NT2/D1 (cell line): ENCODE results near the gene TDG.
"Not testable (repeated sequence)": the region's sequence is repeated elsewhere in the genome, so short reads cannot be mapped to it uniquely, and the experiment has no call there.

Experiments
- DNase-seq: peaks from one replicate; pipeline ENCODE4 v3.0.0-alpha.2; 2011; ENCODE audit warnings: low read depth, low spot score
- H3K27me3 ChIP-seq: 2 replicates; pipeline ENCODE4 v1.6.0; 2011; ENCODE audit warnings: mild to moderate bottlenecking; ENCODE audit not compliant: insufficient read length, insufficient read depth
- H3K36me3 ChIP-seq: 2 replicates; pipeline ENCODE4 v1.6.1; 2011; ENCODE audit warnings: mild to moderate bottlenecking, low read length, mixed read lengths; ENCODE audit not compliant: insufficient read depth, insufficient read length
- H3K4me1 ChIP-seq: 2 replicates; pipeline ENCODE4 v1.5.1; 2011; ENCODE audit not compliant: insufficient read depth, insufficient read length
- H3K4me3 ChIP-seq: 2 replicates; pipeline ENCODE4 v1.5.1; 2011; ENCODE audit warnings: low read depth; ENCODE audit not compliant: insufficient read length
- H3K9ac ChIP-seq: 2 replicates; pipeline ENCODE4 v1.6.0; 2011; ENCODE audit warnings: low read depth; ENCODE audit not compliant: insufficient read length
- H3K9me3 ChIP-seq: 2 replicates; pipeline ENCODE4 v1.5.1; 2011; ENCODE audit warnings: mild to moderate bottlenecking, low read length; ENCODE audit not compliant: insufficient read depth
- SUZ12 ChIP-seq: IDR thresholded peaks from 2 replicates; pipeline ENCODE4 v1.6.1; 2011; ENCODE audit not compliant: insufficient read length, insufficient read depth; ENCODE audit errors: extremely low read depth
- YY1 ChIP-seq: IDR thresholded peaks from 2 replicates; pipeline ENCODE4 v1.6.1; 2011; ENCODE audit not compliant: insufficient read length, insufficient read depth
- ZNF274 ChIP-seq: IDR thresholded peaks from 2 replicates; pipeline ENCODE4 v1.6.1; 2011; ENCODE audit warnings: mild to moderate bottlenecking, low read depth, low read length

Gene TDG

GRCh38 chr12:104010121-104010520 is 44.4 kb downstream of the TDG start:
- Histone ChIP-seq H3K4me1 (no peaks in the 10 kb centered on the region), H3K36me3 (no peaks in the 10 kb centered on the region), H3K4me3 (no peak overlapping the region), H3K9ac (no peak overlapping the region), H3K9me3 (peaks cover 11% of the 10 kb centered on the region; the same call in 1 of the 2 replicates), H3K27me3 (no peaks in the 10 kb centered on the region)
- no peak for TF ChIP-seq YY1
- no peak for TF ChIP-seq ZNF274
- TF ChIP-seq SUZ12 = no peak
- DNase-seq = no peak

GRCh38 chr12:104010606-104011169 is 45.0 kb downstream of the TDG start:
- H3K4me3 ChIP-seq = no peak overlapping the region
- H3K36me3 ChIP-seq = no peaks in the 10 kb centered on the region
- TF ChIP-seq YY1 = no peak
- TF ChIP-seq ZNF274 = no peak
- TF ChIP-seq SUZ12 = no peak
- peaks cover 11% of the 10 kb centered on the region; the same call in 1 of the 2 replicates for H3K9me3 ChIP-seq
- no peak for DNase-seq
- no peak overlapping the region for H3K9ac ChIP-seq
- H3K27me3 ChIP-seq = no peaks in the 10 kb centered on the region
- no peaks in the 10 kb centered on the region for H3K4me1 ChIP-seq

- no peaks in the 10 kb centered on the region for H3K36me3 ChIP-seq
- no peak for TF ChIP-seq YY1
- no peak for TF ChIP-seq SUZ12
- TF ChIP-seq ZNF274 = no peak
- H3K9me3 ChIP-seq = peaks cover 11% of the 10 kb centered on the region; the same call in 1 of the 2 replicates
- no peaks in the 10 kb centered on the region for H3K4me1 ChIP-seq
- H3K9ac ChIP-seq = no peak overlapping the region
- no peaks in the 10 kb centered on the region for H3K27me3 ChIP-seq
- no peak overlapping the region for H3K4me3 ChIP-seq
- no peak for DNase-seq
These were observed 45.6 kb downstream of the TDG start for GRCh38 chr12:104011253-104011652.

GRCh38 chr12:104012331-104012730 is 46.7 kb downstream of the TDG start:
- Histone ChIP-seq H3K36me3 (no peaks in the 10 kb centered on the region), H3K4me1 (no peaks in the 10 kb centered on the region), H3K27me3 (no peaks in the 10 kb centered on the region), H3K4me3 (no peak overlapping the region), H3K9ac (no peak overlapping the region), H3K9me3 (peaks cover 11% of the 10 kb centered on the region; the same call in 1 of the 2 replicates)
- TF ChIP-seq SUZ12 (no peak), ZNF274 (no peak), YY1 (no peak)
- no peak for DNase-seq

- not testable (repeated sequence) for H3K9ac ChIP-seq, H3K4me3 ChIP-seq, H3K27me3 ChIP-seq, H3K4me1 ChIP-seq, DNase-seq, H3K36me3 ChIP-seq
- peaks cover 13% of the 10 kb centered on the region for H3K9me3 ChIP-seq
These were observed 56.2 kb downstream of the TDG start for GRCh38 chr12:104021862-104022261.

GRCh38 chr12:104022786-104023185 is 57.1 kb downstream of the TDG start:
- Histone ChIP-seq H3K36me3 (no peaks in the 10 kb centered on the region), H3K4me1 (no peaks in the 10 kb centered on the region), H3K9me3 (peaks cover 13% of the 10 kb centered on the region), H3K27me3 (no peaks in the 10 kb centered on the region), H3K9ac (no peak overlapping the region), H3K4me3 (no peak overlapping the region)
- DNase-seq = no peak
- TF ChIP-seq YY1 (no peak), SUZ12 (no peak)

- Histone ChIP-seq H3K4me1 (no peaks in the 10 kb centered on the region), H3K4me3 (no peak overlapping the region), H3K9ac (no peak overlapping the region), H3K27me3 (no peaks in the 10 kb centered on the region), H3K9me3 (peaks cover 13% of the 10 kb centered on the region), H3K36me3 (no peaks in the 10 kb centered on the region)
- no peak for TF ChIP-seq ZNF274
- no peak for TF ChIP-seq SUZ12
- TF ChIP-seq YY1 = no peak
- no peak for DNase-seq
These were observed 58.0 kb downstream of the TDG start for GRCh38 chr12:104023710-104024109.
